ENCODE results near the gene SSR4.

The SSR4 gene

DNA sequence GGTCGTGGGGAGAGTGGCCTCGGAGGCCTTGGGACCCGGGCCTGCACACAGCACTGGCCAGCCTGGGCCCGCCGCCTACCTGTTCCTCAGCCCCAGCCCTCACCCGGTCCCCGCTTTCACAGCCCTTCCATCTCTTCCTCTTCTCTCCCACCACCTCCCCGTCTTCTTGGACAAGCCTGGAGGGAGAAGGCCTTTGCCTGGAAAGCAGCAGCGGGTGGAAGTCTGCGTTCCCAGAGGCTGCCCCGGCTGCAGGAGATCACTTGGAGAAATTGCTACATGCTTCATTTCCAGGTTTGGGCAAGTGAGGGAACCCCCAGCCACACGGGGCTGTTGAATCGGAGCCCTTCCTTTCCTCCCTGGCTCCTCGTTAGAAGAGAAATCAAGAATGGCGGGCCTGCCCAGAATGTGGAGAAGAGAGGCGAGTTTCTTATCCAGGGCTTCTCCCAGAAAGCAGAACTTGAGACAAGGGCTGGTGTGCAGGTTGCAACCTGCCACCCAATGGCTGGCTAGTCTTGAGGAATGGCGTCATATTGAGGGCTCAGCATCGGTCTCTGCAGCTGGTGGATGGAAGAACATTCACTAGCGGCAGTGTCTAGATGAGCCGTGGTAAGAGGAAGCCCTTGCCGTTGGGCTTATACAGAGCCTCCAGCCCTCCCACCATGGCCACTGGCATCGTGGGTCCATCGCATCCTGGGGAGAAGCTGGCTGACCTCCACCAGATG, 37.1 kb downstream of the SSR4 start:
- no peak for DNase-seq

DNA sequence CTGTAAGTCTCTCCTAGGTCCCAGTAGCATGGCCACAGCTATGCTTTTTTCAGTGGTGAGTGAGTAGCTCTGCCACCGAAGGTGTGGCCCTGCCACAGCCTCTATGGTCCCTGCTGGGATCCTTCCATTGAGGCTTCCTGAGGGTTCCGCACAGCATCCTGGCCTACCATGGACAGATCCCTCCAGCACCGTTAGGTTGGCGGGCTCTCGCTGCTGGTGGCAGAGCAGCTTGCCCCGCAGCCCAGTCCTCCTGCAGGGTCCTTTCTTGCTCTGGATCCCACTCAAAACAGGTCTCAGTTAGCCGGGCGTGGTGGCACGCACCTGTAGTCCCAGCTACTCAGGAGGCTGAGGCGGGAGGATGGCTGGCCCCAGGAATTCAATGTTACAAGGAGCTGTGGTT, 38.3 kb downstream of the SSR4 start:
- DNase-seq = no peak

GRCh38 chrX:153836921-153837320, 42.5 kb downstream of the SSR4 start:
- DNase-seq = no peak

GRCh38 chrX:153844509-153845082, 50.1 kb downstream of the SSR4 start:
- DNase-seq = no peak

DNA sequence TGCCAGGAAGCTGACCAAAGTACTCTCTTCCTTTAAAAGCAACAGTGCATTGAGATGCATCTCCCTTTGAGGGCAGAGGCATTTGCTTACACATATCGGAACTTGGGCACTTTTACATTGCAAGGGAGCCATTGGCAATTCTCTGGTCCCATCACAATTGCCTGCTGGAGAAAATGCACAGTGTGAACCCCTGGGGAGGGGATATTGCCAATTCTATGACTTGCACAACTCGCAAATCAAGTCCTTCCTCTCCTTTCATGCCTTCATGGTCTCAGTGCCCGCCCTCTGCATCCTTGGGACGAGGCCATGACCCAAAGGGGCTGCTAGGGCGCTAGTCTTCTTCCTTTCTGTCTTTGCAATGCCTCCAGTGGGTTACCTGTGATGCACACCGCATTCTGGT, 50.7 kb downstream of the SSR4 start:
- DNase-seq = no peak

DNA sequence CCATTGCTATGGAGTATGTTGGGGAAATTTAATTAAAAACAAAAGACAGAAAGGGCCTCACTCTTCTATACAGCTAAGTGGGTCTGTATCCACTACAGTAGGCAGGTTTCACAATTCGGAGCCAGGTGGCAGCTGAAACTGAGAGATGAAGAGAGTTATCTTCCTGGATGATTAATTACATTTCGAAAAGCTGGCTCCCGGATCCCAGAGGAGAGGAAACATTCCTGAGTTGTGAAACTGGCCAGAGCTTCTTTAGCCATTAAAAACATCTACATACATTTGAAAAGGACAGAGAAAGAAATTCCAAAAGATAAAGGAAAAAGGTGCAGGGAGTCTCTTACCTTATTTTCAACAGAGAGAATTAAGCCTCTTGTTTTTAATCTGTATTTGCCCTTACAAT, 51.4 kb downstream of the SSR4 start:
- DNase-seq = no peak

Data from NCI-H1048 (cell line).